Activated naive CD8-positive, alpha-beta T cell (primary cell): Measurements from ENCODE around the gene RCOR1.
A peak's percentile ranks its signal among the peaks of the same experiment; 100 is the strongest.
"Not testable (repeated sequence)": the region's sequence is repeated elsewhere in the genome, so short reads cannot be mapped to it uniquely, and the experiment has no call there.

Experiments
- H3K27ac Mint-ChIP-seq: one replicate; pipeline ENCODE4 v1.8.0; 2021; ENCODE audit warnings: mixed read lengths
- H3K27me3 Mint-ChIP-seq: one replicate; pipeline ENCODE4 v1.8.0; 2021; ENCODE audit warnings: mixed read lengths
- H3K36me3 Mint-ChIP-seq: one replicate; pipeline ENCODE4 v1.8.0; 2021; ENCODE audit warnings: mixed read lengths
- H3K4me1 Mint-ChIP-seq: one replicate; pipeline ENCODE4 v1.8.0; 2021; ENCODE audit warnings: low read depth, mixed read lengths
- H3K4me3 Mint-ChIP-seq: one replicate; pipeline ENCODE4 v1.8.0; 2021; ENCODE audit warnings: mild to moderate bottlenecking, mixed read lengths
- H3K9me3 Mint-ChIP-seq: one replicate; pipeline ENCODE4 v1.8.0; 2021; ENCODE audit warnings: low read depth, mixed read lengths

RCOR1 gene

DNA sequence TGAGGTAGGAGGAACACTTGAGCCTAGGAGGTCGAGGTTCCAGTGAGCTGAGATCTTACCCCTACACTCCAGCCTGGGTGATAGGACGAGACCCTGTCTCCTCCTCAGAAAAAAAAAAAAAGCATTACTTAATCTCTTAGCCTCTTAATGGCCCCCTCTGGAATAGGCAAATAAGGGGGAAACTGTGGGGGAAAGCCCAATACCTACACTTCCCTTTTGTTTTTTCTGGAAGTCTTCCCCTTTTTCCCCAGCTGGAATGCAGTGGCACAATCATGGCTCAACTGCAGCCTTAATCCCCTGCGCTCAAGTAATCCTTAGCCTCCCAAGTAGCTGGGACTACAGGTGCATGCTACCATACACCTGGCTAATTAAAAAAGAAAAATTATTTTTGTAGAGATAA lies 32.2 kb downstream of the RCOR1 start:
- H3K4me1 Mint-ChIP-seq: peaks cover 50% of the 10 kb centered on the region
- no peak overlapping the region for H3K4me3 Mint-ChIP-seq
- no peaks in the 10 kb centered on the region for H3K9me3 Mint-ChIP-seq
- no peaks in the 10 kb centered on the region for H3K27me3 Mint-ChIP-seq
- H3K36me3 Mint-ChIP-seq: peaks cover 3% of the 10 kb centered on the region
- no peak overlapping the region for H3K27ac Mint-ChIP-seq

DNA sequence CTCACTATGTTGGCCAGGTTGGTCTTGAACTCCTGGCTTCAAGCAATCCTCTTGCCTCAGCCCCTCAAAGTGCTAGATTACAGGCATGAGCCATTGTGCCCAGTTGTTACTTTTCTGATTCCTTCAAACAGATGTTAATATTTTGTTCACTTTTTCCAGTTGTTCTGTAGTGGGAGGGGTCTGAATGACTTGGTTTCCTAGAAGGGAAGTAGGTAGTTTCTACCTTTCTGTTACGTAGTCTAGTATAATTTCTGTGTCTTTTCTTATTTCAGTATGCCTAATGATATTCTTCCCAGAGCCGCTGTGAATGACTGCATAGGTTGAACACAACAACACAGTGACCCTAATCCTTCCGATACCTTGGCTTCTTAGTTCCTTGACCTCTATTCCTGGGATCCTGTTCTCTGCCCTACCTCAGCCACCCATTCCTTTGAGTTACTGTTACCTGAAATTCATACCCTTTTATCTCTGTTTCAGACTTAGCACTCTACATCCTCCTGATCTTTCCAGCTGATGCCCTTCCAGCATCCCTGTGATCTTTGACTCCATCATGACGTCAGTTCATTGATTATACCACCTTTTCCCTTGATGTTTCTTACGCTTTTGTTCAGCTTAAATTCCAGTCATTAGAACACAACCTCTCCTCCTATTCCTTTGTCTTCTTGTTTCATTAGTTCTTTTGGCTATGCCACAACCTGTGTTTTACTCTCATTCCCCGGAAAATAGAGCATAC lies 33.3 kb downstream of the RCOR1 start:
- Mint-ChIP-seq H3K36me3 (peaks cover 3% of the 10 kb centered on the region), H3K27ac (peak overlapping the region; percentile 9), H3K4me1 (peaks cover 48% of the 10 kb centered on the region), H3K4me3 (no peak overlapping the region), H3K9me3 (no peaks in the 10 kb centered on the region), H3K27me3 (no peaks in the 10 kb centered on the region)

DNA sequence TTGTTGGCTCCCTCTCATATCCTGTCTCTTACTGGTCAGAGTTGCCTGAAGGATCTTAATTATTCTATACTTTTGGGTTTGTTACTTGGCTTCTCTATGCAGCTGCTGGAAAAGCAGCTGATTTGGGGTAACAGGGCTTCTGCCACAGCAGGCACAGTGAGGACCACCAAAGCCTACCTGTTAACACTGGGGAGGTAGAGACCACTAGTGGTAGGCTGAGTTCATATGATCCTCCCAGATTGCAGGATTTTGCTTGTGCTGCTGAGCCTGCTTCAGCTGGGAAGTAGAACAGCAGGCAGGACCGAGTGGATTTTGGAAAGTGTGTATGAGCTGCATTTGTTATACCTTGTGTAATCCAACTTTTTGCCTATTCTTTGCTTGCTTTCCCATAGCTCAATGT lies 34.1 kb downstream of the RCOR1 start:
- Mint-ChIP-seq H3K27ac (no peak overlapping the region), H3K27me3 (no peaks in the 10 kb centered on the region), H3K4me1 (peaks cover 41% of the 10 kb centered on the region)

DNA sequence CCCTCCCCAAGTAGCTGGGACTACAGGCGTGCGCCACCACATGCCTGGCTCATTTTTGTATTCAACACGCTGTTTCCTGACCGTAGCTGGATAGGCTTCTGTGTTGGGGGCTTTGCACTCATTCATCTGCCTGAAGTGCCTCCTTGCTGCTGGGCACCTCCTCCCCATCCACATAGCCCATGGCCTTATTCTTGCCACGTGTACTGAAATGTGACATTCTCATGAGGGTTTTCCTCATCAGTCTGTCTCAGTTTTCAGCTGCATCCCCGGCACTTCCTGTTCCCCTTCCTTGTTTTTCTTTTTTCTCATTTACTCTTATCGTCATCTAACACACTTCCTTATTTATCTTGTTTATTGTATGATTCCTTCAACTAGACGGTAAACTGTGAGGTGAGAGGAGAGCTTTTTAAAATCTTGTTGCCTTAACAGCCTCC lies 36.6 kb downstream of the RCOR1 start:
- H3K9me3 Mint-ChIP-seq: no peaks in the 10 kb centered on the region
- H3K27ac Mint-ChIP-seq: peak overlapping the region; percentile 24
- H3K27me3 Mint-ChIP-seq: no peaks in the 10 kb centered on the region
- H3K36me3 Mint-ChIP-seq: peaks cover 3% of the 10 kb centered on the region
- H3K4me1 Mint-ChIP-seq: peaks cover 31% of the 10 kb centered on the region
- no peak overlapping the region for H3K4me3 Mint-ChIP-seq

More for the DNA sequence above, 34.1 kb downstream of the RCOR1 start:
- Mint-ChIP-seq H3K9me3 (no peaks in the 10 kb centered on the region), H3K36me3 (peaks cover 3% of the 10 kb centered on the region), H3K4me3 (no peak overlapping the region)

DNA sequence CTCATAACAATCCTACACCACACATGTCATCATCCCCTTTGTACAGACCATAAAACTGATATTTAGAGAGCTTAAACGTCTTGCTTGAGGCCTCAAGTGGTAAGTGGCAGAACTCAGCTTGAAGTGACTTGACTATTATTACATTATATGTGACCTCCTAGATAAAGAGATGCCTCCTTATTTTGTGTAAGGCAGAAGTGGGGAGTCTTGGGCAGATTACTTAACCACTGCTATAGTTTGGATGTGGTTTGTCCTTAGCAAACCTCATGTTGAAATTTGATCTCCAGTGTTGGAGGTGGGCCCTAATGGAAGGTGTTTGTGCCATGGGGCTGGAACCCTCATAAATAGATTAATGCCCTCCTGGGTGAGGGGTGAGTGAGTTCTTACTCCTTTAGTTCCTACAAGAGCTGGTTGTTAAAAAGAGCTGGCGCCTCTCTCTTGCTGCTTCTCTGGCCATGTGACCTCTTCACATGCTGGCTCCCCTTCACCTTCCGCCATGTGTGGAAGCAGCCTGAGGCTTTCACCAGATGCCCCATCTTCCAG lies 37.4 kb downstream of the RCOR1 start:
- H3K9me3 Mint-ChIP-seq: no peaks in the 10 kb centered on the region
- no peaks in the 10 kb centered on the region for H3K27me3 Mint-ChIP-seq
- no peak overlapping the region for H3K27ac Mint-ChIP-seq
- H3K36me3 Mint-ChIP-seq: peaks cover 3% of the 10 kb centered on the region
- H3K4me3 Mint-ChIP-seq: no peak overlapping the region
- peaks cover 35% of the 10 kb centered on the region for H3K4me1 Mint-ChIP-seq

DNA sequence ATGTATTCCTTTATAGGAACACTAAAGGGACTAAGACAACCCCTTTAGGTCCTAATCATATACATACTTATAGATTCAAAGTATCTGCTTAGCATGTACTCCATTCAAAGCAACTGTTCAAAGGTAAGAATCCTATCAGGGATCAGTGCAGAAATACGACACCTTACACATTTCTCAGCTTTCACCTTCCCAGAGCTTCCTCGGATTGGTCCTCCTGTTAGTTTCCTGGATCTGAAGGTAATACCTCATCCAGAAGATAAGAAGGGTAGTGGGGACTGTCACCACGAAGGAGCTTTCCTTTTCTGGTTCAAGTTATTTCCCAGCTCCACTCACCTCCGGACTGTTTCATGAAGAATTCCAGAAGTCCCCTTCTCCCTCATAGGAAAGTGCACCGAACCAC lies 38.0 kb downstream of the RCOR1 start:
- Mint-ChIP-seq H3K4me3 (no peak overlapping the region), H3K36me3 (peaks cover 3% of the 10 kb centered on the region), H3K4me1 (peaks cover 35% of the 10 kb centered on the region), H3K27ac (no peak overlapping the region), H3K9me3 (no peaks in the 10 kb centered on the region), H3K27me3 (no peaks in the 10 kb centered on the region)

DNA sequence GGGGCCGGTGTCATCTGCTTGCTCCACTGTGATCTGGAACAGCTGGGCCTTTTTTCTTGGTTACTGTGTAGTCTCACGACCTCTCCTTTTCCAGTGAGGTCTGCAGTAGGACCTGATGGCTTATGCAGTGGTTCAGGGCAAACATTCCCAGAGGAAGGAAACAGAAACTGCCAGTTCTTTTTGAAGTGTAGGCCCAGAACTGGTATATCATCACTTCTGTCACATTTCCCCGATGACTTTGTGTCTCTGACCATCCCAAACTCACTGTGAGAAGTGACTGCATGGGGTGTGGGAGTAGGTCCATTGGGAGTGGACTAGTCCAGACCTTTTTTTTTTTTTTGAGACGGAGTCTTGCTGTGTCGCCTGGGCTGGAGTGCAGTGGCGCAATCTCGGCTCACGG lies 38.4 kb downstream of the RCOR1 start:
- no peaks in the 10 kb centered on the region for H3K36me3 Mint-ChIP-seq
- H3K4me1 Mint-ChIP-seq: peaks cover 32% of the 10 kb centered on the region
- no peak overlapping the region for H3K27ac Mint-ChIP-seq
- H3K27me3 Mint-ChIP-seq: no peaks in the 10 kb centered on the region
- no peak overlapping the region for H3K4me3 Mint-ChIP-seq
- no peaks in the 10 kb centered on the region for H3K9me3 Mint-ChIP-seq

DNA sequence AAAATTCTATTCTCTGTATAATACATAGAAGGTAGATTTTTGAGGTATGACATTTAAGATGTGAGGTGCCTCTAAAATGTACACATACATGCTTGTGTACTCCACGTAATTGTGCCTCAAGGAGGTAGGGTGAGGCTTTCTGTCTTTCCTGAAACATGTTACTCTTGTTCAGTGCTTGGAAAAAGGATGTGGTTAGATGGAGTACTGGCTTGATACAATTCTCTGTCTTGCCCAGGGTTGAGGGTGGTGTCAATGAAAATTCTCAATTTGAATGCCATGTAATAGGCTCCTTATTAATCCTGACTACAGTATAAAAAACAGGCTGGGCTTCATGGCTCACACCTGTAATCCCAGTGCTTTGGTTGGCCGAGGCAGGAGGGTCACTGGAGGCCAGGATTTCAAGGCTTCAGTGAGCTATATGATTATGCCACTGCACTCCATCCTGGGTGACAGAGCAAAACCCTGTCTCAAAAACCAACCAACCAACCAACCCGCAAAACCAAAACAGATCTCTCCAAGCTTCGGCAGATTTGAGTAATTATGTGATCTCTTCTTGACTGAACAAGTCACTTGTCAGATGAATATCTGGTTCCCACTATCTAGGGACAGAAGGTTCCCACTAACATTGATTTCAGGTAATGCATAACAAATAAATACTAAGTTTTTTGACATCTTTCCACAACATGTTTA lies 41.6 kb downstream of the RCOR1 start:
- peaks cover 20% of the 10 kb centered on the region for H3K4me1 Mint-ChIP-seq
- H3K27me3 Mint-ChIP-seq: no peaks in the 10 kb centered on the region
- H3K9me3 Mint-ChIP-seq: no peaks in the 10 kb centered on the region
- H3K27ac Mint-ChIP-seq: peak overlapping the region; percentile 46
- no peaks in the 10 kb centered on the region for H3K36me3 Mint-ChIP-seq
- H3K4me3 Mint-ChIP-seq: no peak overlapping the region

DNA sequence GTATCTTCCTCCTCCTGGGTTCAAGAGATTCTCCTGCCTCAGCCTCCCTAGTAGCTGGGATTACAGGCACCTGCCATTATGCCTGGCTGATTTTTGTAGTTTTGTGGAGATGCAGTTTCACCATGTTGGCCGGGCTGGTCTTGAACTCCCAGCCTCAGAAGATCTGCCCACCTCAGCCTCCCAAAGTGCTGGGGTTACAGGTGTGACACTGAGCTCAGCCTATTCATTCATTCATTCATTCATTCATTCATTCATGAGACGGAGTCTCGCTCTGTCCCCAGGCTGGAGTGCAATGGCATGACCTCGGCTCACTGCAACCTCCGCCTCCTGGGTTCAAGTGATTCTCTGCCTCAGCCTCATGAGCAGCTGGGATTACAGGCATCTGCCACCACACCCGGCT lies 47.2 kb downstream of the RCOR1 start:
- peaks cover 39% of the 10 kb centered on the region for H3K4me1 Mint-ChIP-seq
- H3K27me3 Mint-ChIP-seq, H3K4me3 Mint-ChIP-seq, H3K27ac Mint-ChIP-seq, H3K36me3 Mint-ChIP-seq, H3K9me3 Mint-ChIP-seq: not testable (repeated sequence)

DNA sequence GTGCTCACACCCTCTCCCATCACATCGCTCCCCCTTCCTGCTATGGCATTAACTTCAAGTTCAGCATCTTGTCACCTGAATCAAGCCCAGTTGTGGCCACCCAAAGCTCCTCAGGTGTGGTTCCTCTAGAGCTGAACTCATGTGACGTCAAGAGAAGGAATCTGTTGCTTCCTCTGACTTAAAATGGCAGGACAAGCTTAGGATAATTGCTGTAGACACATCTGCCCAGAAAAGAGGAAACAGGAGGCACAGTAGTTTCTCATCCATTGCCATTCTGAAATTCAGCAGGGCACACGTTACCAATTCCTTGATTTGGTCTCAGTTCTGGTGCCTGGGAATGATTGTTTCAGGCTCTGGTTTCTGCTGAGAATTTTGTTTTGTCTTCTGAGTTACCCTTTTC lies 52.1 kb downstream of the RCOR1 start:
- no peaks in the 10 kb centered on the region for H3K9me3 Mint-ChIP-seq
- no peak overlapping the region for H3K4me3 Mint-ChIP-seq
- no peaks in the 10 kb centered on the region for H3K27me3 Mint-ChIP-seq
- no peak overlapping the region for H3K27ac Mint-ChIP-seq
- peaks cover 63% of the 10 kb centered on the region for H3K4me1 Mint-ChIP-seq
- H3K36me3 Mint-ChIP-seq: peaks cover 2% of the 10 kb centered on the region

DNA sequence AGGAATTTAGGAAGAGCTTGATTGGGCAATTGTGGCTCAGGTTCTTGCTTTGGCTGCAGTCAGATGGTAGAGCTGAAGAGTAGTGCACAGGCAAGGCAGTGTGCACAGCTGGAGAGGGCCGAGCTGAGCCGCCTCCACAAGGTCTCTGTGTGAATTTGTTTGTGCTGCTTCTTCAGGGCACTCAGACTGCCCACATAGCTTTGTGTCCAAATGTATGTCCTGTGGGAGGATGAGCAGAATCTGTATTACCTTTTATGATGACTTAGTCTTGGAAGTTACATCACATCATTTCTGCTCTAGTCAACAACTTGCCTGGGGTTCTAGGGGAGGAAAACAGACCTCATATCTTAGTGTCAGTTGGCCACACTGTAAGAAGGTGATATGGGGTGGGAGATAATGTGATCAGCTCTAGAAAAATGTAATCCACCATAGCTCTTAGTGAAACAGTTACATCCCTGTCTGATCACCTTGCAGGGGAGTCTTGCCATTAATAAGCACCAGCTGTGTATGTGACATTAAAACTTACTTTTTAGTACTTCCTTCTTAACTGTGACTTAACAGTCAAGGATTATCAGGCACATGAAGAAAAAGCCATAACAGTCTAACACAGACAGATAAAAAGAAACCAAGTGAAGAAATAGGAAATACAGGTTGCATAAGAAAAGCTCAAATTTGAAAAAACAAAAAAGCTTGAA lies 53.4 kb downstream of the RCOR1 start:
- Mint-ChIP-seq H3K36me3 (peaks cover 2% of the 10 kb centered on the region), H3K27ac (no peak overlapping the region), H3K4me1 (peaks cover 67% of the 10 kb centered on the region), H3K4me3 (no peak overlapping the region), H3K9me3 (no peaks in the 10 kb centered on the region), H3K27me3 (no peaks in the 10 kb centered on the region)

DNA sequence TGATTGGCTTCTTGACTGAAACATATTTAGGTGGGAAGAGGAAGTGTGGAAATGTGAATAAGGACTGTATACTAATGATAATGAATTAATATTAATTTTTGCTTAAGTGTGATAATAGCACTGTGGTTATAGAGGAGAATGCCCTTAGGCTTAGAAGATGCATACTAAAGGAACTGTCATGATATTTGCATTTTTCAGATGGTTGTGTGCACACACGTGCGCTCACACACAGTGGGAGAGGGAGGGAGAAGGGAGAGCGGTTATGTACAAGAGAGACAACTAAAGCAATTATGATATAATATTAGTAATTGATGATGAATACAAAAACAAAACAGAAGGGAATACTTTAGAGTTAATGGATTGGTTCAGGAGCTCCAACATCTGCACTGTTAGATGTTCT lies 54.2 kb downstream of the RCOR1 start:
- no peaks in the 10 kb centered on the region for H3K27me3 Mint-ChIP-seq
- peaks cover 68% of the 10 kb centered on the region for H3K4me1 Mint-ChIP-seq
- no peaks in the 10 kb centered on the region for H3K9me3 Mint-ChIP-seq
- peaks cover 2% of the 10 kb centered on the region for H3K36me3 Mint-ChIP-seq
- H3K4me3 Mint-ChIP-seq: no peak overlapping the region
- no peak overlapping the region for H3K27ac Mint-ChIP-seq

DNA sequence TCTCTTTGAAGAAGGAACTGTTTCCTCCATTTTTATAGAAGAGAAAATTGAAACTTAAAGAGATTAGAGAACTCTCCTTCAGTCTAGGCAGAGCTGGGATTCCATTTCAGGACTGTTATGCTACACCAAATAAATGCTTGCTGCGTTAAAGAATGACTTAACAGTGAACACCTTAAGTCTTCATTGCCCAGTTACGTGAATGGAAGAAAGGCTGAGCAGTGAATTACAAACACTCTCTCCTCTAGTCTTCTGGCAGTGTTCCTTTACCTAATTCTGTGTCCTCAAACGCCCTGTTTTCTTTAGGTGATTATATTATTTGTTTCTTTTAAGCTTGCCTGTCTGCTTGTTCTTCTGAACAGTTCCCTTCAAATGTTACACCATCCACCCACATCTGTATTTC lies 59.7 kb downstream of the RCOR1 start:
- Mint-ChIP-seq H3K27ac (no peak overlapping the region), H3K27me3 (no peaks in the 10 kb centered on the region), H3K4me3 (no peak overlapping the region), H3K4me1 (peaks cover 44% of the 10 kb centered on the region), H3K36me3 (peaks cover 2% of the 10 kb centered on the region), H3K9me3 (peaks cover 4% of the 10 kb centered on the region)

DNA sequence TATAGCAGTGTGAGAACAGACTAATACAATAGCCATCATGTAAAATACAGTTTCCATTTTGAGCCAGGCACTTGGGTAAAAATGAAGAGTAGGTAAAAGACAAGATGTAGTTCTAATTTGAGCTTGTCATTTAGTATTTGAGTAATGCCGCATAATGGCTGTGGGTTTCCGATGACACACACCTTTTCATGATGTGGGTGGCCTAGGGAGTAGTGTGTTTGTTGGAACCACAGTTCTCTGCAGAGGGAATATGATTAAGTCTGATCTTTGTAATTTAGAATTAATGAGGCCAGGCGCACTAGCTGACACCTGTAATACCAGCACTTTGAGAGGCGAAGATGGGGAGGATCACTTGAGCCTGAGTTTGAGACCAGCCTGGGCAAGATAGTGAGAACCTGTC lies 61.8 kb downstream of the RCOR1 start:
- Mint-ChIP-seq H3K4me1 (peaks cover 50% of the 10 kb centered on the region), H3K36me3 (peaks cover 2% of the 10 kb centered on the region), H3K27ac (peak overlapping the region; percentile 0), H3K4me3 (no peak overlapping the region), H3K9me3 (peaks cover 4% of the 10 kb centered on the region), H3K27me3 (no peaks in the 10 kb centered on the region)

DNA sequence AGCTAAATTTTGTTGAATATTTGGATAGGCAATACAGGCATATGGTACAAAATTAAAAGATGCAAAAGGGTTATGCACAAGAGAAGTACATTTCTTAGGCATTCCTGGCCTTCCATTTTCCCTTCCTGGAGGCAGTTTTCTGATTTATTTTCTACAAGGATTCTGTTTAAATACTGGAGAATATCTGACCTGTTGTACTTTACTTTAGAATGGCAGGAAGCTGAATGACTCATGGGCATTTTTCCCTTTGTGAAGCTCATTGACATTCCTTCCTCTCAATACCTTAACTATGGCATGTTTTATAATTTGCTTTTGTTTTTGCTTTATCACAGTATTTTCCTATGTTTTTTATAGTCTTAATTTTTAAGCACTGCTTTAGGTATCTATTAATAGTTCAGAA lies 62.7 kb downstream of the RCOR1 start:
- no peak overlapping the region for H3K27ac Mint-ChIP-seq
- H3K27me3 Mint-ChIP-seq: no peaks in the 10 kb centered on the region
- peaks cover 53% of the 10 kb centered on the region for H3K4me1 Mint-ChIP-seq
- H3K9me3 Mint-ChIP-seq: peaks cover 4% of the 10 kb centered on the region
- H3K4me3 Mint-ChIP-seq: no peak overlapping the region
- peaks cover 2% of the 10 kb centered on the region for H3K36me3 Mint-ChIP-seq
